ENCODE data around the gene TECR. TPM values are rescaled to one million over a fixed set of nuclear protein-coding genes. Genes with fewer than 3 reads are reported as not detected.

TECR gene
- total and polyA plus RNA-seq, 2 of the 13 experiments (the other 11 are each of a cell fraction or from before 2014, with no cell fraction given) = 54.9 to 121 TPM

DNA sequence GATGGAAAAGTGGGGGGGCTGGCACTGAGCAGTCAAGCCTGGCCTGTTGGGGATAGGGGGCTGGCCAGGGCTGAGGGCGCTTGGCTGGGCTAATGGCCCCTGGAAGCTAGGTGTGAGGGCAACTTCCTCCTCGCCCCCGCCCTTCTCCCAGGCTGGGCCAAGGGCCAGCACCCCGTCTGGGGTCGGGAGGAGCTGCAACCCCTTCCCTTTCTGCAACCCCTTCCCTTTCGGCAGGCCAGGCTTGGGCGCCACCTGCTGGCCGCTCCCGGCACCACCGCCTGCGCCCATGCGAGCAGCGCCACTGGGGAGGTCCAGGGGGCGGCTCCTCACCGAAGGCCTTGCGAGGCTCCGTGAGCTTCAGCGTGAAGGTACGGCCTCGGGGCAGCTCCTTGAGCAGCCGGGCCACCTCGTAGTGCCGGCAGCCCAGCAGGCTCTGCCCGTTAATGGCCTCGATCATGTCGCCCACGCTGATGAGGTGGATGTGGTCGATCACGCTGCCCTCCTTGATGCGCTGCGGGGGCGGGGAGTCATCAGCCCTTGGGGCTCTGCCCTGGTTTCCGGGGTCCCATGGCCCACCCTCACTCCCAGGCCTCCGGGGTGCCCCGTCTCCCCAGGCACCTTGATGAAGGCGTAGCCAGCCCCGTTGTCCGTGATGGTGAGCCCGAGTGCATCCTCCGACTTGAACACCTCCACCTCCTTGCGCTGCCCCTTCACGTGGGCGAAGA is 49.3 kb upstream of the TECR start:
- DNase-seq (ENCODE audit: low spot score) = no peak
- TF ChIP-seq, protein P1, sequence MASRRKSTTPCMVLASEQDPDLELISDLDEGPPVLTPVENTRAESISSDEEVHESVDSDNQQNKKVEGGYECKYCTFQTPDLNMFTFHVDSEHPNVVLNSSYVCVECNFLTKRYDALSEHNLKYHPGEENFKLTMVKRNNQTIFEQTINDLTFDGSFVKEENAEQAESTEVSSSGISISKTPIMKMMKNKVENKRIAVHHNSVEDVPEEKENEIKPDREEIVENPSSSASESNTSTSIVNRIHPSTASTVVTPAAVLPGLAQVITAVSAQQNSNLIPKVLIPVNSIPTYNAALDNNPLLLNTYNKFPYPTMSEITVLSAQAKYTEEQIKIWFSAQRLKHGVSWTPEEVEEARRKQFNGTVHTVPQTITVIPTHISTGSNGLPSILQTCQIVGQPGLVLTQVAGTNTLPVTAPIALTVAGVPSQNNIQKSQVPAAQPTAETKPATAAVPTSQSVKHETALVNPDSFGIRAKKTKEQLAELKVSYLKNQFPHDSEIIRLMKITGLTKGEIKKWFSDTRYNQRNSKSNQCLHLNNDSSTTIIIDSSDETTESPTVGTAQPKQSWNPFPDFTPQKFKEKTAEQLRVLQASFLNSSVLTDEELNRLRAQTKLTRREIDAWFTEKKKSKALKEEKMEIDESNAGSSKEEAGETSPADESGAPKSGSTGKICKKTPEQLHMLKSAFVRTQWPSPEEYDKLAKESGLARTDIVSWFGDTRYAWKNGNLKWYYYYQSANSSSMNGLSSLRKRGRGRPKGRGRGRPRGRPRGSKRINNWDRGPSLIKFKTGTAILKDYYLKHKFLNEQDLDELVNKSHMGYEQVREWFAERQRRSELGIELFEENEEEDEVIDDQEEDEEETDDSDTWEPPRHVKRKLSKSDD (CRISPR knock-in tag; IDR thresholded peaks at IDR 0.05; ENCODE audit: low read depth) = peak; percentile 85
- TF ChIP-seq, protein P2, sequence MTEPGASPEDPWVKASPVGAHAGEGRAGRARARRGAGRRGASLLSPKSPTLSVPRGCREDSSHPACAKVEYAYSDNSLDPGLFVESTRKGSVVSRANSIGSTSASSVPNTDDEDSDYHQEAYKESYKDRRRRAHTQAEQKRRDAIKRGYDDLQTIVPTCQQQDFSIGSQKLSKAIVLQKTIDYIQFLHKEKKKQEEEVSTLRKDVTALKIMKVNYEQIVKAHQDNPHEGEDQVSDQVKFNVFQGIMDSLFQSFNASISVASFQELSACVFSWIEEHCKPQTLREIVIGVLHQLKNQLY (CRISPR knock-in tag; IDR thresholded peaks at IDR 0.05) = no peak
- TF ChIP-seq HNRNPK (IDR thresholded peaks at IDR 0.05; ENCODE audit: low read depth, low read length, poor library complexity, severe bottlenecking) (peak; percentile 73), HOXA3 (CRISPR knock-in tag; IDR thresholded peaks at IDR 0.05) (peak; percentile 69), ZIK1 (CRISPR knock-in tag; IDR thresholded peaks at IDR 0.05; ENCODE audit: borderline replicate concordance, low read depth) (0 out of 2 replicates have a peak, but pooled peaks have one; percentile 35), RAD21 (CRISPR knock-in tag; IDR thresholded peaks at IDR 0.05) (peak; percentile 33; the same call in 1 of the 2 replicates), SP1 (IDR thresholded peaks at IDR 0.05) (no peak), SP1 (CRISPR knock-in tag; IDR thresholded peaks at IDR 0.05) (peak; percentile 14; the same call in 1 of the 2 replicates), ZNF274 (CRISPR knock-in tag; IDR thresholded peaks at IDR 0.05) (peak; percentile 35; the same call in 1 of the 2 replicates)
- TF ChIP-seq, protein P3, sequence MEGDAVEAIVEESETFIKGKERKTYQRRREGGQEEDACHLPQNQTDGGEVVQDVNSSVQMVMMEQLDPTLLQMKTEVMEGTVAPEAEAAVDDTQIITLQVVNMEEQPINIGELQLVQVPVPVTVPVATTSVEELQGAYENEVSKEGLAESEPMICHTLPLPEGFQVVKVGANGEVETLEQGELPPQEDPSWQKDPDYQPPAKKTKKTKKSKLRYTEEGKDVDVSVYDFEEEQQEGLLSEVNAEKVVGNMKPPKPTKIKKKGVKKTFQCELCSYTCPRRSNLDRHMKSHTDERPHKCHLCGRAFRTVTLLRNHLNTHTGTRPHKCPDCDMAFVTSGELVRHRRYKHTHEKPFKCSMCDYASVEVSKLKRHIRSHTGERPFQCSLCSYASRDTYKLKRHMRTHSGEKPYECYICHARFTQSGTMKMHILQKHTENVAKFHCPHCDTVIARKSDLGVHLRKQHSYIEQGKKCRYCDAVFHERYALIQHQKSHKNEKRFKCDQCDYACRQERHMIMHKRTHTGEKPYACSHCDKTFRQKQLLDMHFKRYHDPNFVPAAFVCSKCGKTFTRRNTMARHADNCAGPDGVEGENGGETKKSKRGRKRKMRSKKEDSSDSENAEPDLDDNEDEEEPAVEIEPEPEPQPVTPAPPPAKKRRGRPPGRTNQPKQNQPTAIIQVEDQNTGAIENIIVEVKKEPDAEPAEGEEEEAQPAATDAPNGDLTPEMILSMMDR (CRISPR knock-in tag; IDR thresholded peaks at IDR 0.05) = peak; percentile 92
- TF ChIP-seq, protein P4, sequence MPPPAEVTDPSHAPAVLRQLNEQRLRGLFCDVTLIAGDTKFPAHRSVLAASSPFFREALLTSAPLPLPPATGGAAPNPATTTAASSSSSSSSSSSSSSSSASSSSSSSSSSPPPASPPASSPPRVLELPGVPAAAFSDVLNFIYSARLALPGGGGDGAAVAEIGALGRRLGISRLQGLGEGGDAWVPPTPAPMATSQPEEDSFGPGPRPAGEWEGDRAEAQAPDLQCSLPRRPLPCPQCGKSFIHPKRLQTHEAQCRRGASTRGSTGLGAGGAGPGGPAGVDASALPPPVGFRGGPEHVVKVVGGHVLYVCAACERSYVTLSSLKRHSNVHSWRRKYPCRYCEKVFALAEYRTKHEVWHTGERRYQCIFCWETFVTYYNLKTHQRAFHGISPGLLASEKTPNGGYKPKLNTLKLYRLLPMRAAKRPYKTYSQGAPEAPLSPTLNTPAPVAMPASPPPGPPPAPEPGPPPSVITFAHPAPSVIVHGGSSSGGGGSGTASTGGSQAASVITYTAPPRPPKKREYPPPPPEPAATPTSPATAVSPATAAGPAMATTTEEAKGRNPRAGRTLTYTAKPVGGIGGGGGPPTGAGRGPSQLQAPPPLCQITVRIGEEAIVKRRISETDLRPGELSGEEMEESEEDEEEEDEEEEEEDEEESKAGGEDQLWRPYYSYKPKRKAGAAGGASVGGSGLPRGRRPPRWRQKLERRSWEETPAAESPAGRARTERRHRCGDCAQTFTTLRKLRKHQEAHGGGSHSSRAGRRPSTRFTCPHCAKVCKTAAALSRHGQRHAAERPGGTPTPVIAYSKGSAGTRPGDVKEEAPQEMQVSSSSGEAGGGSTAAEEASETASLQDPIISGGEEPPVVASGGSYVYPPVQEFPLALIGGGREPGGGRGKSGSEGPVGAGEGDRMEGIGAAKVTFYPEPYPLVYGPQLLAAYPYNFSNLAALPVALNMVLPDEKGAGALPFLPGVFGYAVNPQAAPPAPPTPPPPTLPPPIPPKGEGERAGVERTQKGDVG (CRISPR knock-in tag; IDR thresholded peaks at IDR 0.05; ENCODE audit: borderline replicate concordance) = peak; percentile 55; the same call in 1 of the 2 replicates
- TF ChIP-seq, protein P5, sequence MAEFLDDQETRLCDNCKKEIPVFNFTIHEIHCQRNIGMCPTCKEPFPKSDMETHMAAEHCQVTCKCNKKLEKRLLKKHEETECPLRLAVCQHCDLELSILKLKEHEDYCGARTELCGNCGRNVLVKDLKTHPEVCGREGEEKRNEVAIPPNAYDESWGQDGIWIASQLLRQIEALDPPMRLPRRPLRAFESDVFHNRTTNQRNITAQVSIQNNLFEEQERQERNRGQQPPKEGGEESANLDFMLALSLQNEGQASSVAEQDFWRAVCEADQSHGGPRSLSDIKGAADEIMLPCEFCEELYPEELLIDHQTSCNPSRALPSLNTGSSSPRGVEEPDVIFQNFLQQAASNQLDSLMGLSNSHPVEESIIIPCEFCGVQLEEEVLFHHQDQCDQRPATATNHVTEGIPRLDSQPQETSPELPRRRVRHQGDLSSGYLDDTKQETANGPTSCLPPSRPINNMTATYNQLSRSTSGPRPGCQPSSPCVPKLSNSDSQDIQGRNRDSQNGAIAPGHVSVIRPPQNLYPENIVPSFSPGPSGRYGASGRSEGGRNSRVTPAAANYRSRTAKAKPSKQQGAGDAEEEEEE (CRISPR knock-in tag; IDR thresholded peaks at IDR 0.05; ENCODE audit: borderline replicate concordance) = no peak

More for the DNA sequence above, 49.3 kb upstream of the TECR start:
- ChIA-PET POLR2A (no interaction called here), CTCF (ENCODE audit: low intra/inter-chr PET ratio, low total read pairs) (no interaction called here)
- H3K79me2 ChIP-seq (ENCODE audit: insufficient read depth, low read length) = no peaks in the 10 kb centered on the region
- in situ Hi-C loops (cut with HindIII; ENCODE audit: extremely low pct_ligation_motif_present, low pct_unique_long_range_greater_than_20kb) (no loop called here), intact Hi-C loops (cut with micrococcal nuclease; ENCODE audit: unreplicated experiment) (no loop called here)
- no peak overlapping the region for H3K9ac ChIP-seq (ENCODE audit: insufficient read depth, low read depth, low read length)
- H3K4me1 ChIP-seq (ENCODE audit: insufficient read depth, low read length) = peaks cover 6% of the 10 kb centered on the region; the same call in 1 of the 2 replicates
- no peak overlapping the region for H3K4me2 ChIP-seq (ENCODE audit: low read depth, low read length)
- BruUV-seq (replicated peaks) = no TSS peak
- H3K4me3 ChIP-seq (replicated peaks in 1 of 3; ENCODE audit: insufficient read depth in 1 of 3, low read depth in 2 of 3, low read length in 3 of 3) = no peak overlapping the region
- FAIRE-seq (no peak), ATAC-seq (peak; percentile 47)
- H3K27ac ChIP-seq (ENCODE audit: extremely low read length, insufficient read depth, low read length) = no peak overlapping the region
- H3K36me3 ChIP-seq (replicated peaks in 1 of 2; ENCODE audit: control insufficient read depth in 1 of 2, insufficient read depth in 2 of 2, low read length in 2 of 2) = peaks cover 4 to 17% of the 10 kb centered on the region in 2 experiments; a peak in 3 of 5 replicates
- no peaks in the 10 kb centered on the region for H3K9me3 ChIP-seq (ENCODE audit: low read length)
- no peak overlapping the region for H2AFZ ChIP-seq (ENCODE audit: low read length)
- 93% methylated on average over 18 of the region's 43 CpGs for WGBS (ENCODE audit: low lambda C conversion rate)
- no peaks in the 10 kb centered on the region for H4K20me1 ChIP-seq (ENCODE audit: insufficient read depth, low read length)
- H3K27me3 ChIP-seq (ENCODE audit: control insufficient read depth in 1 of 2, insufficient read depth in 2 of 2, low read length in 2 of 2) = no peaks in the 10 kb centered on the region
